ENCODE measurements around the gene WFIKKN2. TPM values are rescaled to one million over a fixed set of nuclear protein-coding genes. Genes with fewer than 3 reads are reported as not detected.
"Not testable (repeated sequence)": the region's sequence is repeated elsewhere in the genome, so short reads cannot be mapped to it uniquely, and the experiment has no call there.

WFIKKN2 gene
- total RNA-seq, 1 donor from 2014 or later, result 0.52 TPM

DNA sequence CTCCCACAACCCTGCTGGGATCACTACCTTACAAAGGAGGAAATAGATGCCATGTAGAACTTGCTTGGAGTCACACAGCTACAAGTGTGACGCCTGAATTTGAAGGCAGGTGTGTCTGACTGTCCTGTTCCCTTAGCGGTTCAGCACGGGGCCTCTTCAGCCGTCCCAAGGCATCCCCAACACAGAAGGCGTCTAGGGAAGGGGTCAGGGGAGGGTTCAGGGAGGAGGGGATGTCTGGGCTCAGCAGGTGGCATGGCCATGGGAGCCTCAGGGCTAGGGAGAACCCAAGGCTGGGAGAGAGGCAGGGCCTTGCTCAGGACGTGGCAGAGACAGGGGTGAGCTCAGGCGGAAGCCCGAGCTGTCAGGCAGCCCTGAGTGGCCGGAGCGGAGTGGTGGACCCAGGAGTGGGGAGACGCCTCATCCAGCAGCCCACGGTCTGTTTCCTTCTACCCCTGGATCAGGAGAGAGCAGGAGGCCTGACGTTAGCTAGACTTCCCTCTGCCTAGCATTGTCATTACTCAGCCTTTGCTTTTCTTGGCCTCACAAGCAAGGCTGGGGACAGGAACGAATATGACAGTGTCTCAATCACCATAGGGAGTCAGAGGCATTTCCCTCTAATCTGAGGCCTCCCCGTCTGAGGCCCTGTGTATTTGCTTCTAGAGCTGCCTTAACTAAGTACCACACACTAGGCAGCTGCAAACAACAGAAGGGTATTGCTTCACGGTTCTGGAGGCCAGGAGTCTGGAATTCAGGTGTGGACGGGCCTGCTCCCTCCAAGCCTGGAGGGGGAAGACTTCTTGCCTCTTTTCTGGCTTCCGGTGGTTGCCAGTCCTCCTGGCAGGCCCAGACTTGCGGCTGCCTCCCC is 36.7 kb upstream of the WFIKKN2 start:
- Histone ChIP-seq H3K27me3 (ENCODE audit: control insufficient read depth in 3 of 3, insufficient read depth in 3 of 3, low read length in 3 of 3) (no peaks in the 10 kb centered on the region), H3K9ac (ENCODE audit: low read depth in 1 of 3, low read length in 3 of 3) (no peak overlapping the region), H3K4me1 (ENCODE audit: control insufficient read depth in 3 of 3, insufficient read depth in 3 of 3, low read length in 3 of 3) (no peaks in the 10 kb centered on the region), H3K9me3 (ENCODE audit: control insufficient read depth in 3 of 3, low read length in 3 of 3) (no peaks in the 10 kb centered on the region), H3K4me3 (ENCODE audit: low read length in 3 of 3) (no peak overlapping the region), H3K27ac (ENCODE audit: low read depth, low read length) (no peak overlapping the region), H3K36me3 (ENCODE audit: control insufficient read depth in 3 of 3, insufficient read depth in 3 of 3, low read length in 3 of 3) (no peaks in the 10 kb centered on the region)

DNA sequence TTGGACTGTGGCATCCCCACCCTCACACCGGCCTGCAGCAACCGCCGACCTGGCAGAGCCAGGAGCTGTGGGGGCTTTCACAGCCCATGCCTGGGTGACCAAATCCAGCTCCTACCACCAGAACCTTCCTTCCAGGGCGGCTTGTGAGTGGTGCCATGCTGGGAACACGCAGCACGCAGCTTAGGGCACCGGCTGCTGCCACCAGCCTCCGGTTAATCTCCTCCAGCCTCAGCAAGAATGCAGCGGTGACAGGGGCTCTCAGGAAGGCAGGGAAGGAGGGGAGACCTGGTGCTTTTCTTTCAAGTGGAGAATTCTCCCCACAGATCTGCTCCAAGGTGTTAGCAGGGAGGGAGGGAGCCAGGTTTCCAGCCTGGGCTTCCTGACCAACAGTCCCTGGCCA is 35.8 kb upstream of the WFIKKN2 start:
- Histone ChIP-seq H3K4me3 (ENCODE audit: low read length in 3 of 3) (no peak overlapping the region), H3K27ac (ENCODE audit: low read depth, low read length) (no peak overlapping the region), H3K27me3 (ENCODE audit: control insufficient read depth in 3 of 3, insufficient read depth in 3 of 3, low read length in 3 of 3) (no peaks in the 10 kb centered on the region), H3K9ac (ENCODE audit: low read depth in 1 of 3, low read length in 3 of 3) (no peak overlapping the region), H3K9me3 (ENCODE audit: control insufficient read depth in 3 of 3, low read length in 3 of 3) (no peaks in the 10 kb centered on the region), H3K4me1 (ENCODE audit: control insufficient read depth in 3 of 3, insufficient read depth in 3 of 3, low read length in 3 of 3) (no peaks in the 10 kb centered on the region), H3K36me3 (ENCODE audit: control insufficient read depth in 3 of 3, insufficient read depth in 3 of 3, low read length in 3 of 3) (no peaks in the 10 kb centered on the region)

DNA sequence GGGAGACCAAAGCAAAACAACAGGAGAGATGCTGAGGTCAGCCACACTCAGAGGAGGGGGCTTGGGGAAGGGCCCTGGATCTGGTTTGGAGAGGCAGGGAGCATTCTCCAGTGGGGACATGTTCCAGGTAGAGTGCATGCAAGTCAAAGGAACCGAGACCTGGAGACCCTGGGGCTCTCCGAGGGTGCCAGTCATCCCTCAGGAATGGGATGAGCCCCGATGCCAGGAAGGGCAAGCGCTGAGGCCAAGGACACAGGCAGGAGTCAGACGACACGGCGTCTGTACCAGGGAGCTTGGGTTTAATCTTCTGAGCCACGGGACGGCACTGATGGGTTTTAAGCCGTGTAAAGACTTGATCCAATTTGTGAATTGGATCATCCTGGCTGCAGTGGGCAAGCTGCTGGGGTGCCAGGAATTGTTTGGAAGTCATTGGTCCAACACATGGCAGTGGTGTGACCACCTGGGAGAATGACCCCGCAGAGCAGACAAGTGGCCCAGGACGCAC is 35.1 kb upstream of the WFIKKN2 start:
- Histone ChIP-seq H3K4me3 (ENCODE audit: low read length in 3 of 3) (no peak overlapping the region), H3K9me3 (ENCODE audit: control insufficient read depth in 3 of 3, low read length in 3 of 3) (no peaks in the 10 kb centered on the region), H3K4me1 (ENCODE audit: control insufficient read depth in 3 of 3, insufficient read depth in 3 of 3, low read length in 3 of 3) (no peaks in the 10 kb centered on the region), H3K27me3 (ENCODE audit: control insufficient read depth in 3 of 3, insufficient read depth in 3 of 3, low read length in 3 of 3) (no peaks in the 10 kb centered on the region), H3K27ac (ENCODE audit: low read depth, low read length) (no peak overlapping the region), H3K9ac (ENCODE audit: low read depth in 1 of 3, low read length in 3 of 3) (no peak overlapping the region), H3K36me3 (ENCODE audit: control insufficient read depth in 3 of 3, insufficient read depth in 3 of 3, low read length in 3 of 3) (no peaks in the 10 kb centered on the region)

DNA sequence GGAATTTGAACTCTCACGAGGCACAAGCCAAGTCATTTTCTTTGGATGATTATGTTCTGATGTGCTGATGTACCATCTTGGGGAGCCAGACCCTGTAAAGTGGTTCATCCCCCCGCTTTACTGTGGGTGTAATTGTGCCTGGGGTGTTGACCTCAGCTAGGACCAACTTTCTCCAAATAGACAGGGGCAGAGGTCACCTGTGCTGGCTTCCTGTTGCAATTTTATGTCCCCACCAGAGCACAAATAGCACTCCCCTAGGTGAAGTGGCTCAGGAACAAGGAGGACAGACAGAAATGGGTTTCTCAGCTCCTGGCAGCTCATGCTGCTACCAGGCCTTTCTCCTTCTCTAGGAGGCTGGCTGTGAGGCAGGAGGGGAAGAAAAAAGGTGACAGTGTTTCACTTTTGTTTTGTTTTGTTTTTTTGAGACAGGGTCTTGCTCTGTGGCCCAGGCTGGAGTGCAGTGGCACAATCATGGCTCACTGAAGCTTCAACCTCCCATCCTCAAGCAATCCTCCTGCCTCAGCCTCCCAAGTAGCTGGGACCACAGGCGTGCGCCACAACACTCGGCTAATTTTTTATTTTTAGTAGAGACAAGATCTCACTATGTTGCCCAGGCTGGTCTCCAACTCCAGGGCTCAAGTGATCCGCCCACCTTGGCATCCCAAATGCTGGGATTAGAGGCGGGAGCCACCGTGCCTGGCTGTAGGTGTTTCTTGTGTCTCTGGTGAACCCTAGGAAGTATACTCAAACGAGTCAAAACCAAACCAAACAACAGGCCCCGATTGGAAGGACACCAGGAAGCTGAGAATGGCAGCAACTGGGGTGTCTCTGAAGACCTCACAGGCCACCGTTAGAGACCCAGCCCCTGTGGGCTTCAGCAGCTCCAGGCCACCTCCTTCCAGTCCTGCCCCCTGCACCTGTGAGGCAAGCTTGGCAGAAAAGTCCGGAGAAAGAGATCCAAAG is 32.5 kb upstream of the WFIKKN2 start:
- Histone ChIP-seq H3K36me3 (ENCODE audit: control insufficient read depth in 3 of 3, insufficient read depth in 3 of 3, low read length in 3 of 3) (no peaks in the 10 kb centered on the region), H3K4me1 (ENCODE audit: control insufficient read depth in 3 of 3, insufficient read depth in 3 of 3, low read length in 3 of 3) (no peaks in the 10 kb centered on the region), H3K9ac (ENCODE audit: low read depth in 1 of 3, low read length in 3 of 3) (no peak overlapping the region), H3K9me3 (ENCODE audit: control insufficient read depth in 3 of 3, low read length in 3 of 3) (no peaks in the 10 kb centered on the region), H3K27ac (ENCODE audit: low read depth, low read length) (no peak overlapping the region), H3K27me3 (ENCODE audit: control insufficient read depth in 3 of 3, insufficient read depth in 3 of 3, low read length in 3 of 3) (no peaks in the 10 kb centered on the region), H3K4me3 (ENCODE audit: low read length in 3 of 3) (no peak overlapping the region)

DNA sequence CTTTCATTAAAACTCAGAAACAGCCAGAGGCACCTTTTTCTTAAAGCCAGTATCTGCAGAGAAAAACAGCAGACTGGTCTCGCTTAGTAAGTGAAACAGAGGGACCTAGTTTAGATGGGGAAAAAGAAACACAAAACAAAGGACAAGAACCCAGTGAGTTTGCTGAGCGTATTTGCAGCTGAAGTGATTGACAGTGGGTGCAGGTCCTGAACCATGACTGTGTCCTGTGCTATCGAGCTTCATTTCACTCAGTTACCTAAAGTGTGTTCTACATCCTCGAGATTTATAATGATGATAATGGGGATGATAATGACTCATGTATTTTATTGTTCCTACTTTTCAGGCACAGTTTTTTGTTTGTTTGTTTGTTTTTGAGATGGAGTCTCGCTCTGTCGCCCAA is 31.7 kb upstream of the WFIKKN2 start:
- Histone ChIP-seq H3K9me3 (ENCODE audit: control insufficient read depth in 3 of 3, low read length in 3 of 3) (no peaks in the 10 kb centered on the region), H3K4me1 (ENCODE audit: control insufficient read depth in 3 of 3, insufficient read depth in 3 of 3, low read length in 3 of 3) (no peaks in the 10 kb centered on the region), H3K4me3 (ENCODE audit: low read length in 3 of 3) (no peak overlapping the region), H3K9ac (ENCODE audit: low read depth in 1 of 3, low read length in 3 of 3) (no peak overlapping the region), H3K27ac (ENCODE audit: low read depth, low read length) (no peak overlapping the region), H3K27me3 (ENCODE audit: control insufficient read depth in 3 of 3, insufficient read depth in 3 of 3, low read length in 3 of 3) (no peaks in the 10 kb centered on the region), H3K36me3 (ENCODE audit: control insufficient read depth in 3 of 3, insufficient read depth in 3 of 3, low read length in 3 of 3) (no peaks in the 10 kb centered on the region)

DNA sequence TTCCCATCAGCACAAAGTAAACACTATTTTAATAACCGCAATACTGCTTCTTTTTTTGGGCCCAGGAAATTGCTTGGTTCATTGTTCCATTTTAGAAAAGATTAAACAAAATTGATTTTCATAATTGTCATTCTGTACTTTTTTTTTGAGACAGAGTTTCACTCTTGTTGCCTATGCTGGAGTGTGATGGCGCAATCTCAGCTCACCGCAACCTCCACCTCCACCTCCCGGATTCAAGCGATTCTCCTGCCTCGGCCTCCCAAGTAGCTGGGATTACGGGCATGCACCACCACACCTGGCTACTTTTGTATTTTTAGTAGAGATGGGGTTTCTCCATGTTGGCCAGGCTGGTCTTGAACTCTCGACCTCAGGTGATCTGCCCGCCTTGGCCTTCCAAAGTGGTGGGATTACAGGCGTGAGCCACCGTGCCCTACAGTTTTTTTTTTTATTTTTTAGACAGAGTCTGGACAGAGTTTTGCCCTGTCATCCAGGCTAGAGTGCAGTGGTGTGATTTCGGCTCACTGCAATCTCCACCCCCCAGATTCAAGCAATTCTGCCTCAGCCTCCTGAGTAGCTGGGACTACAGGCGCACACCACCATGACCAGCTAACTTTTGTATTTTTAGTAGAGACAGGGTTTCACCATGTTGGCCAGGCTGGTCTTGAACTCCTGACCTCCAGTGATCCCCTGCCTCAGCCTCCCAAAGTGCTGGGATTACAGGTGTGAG is 30.5 kb upstream of the WFIKKN2 start:
- H3K4me1 ChIP-seq (ENCODE audit: control insufficient read depth in 3 of 3, insufficient read depth in 3 of 3, low read length in 3 of 3); H3K27me3 ChIP-seq (ENCODE audit: control insufficient read depth in 3 of 3, insufficient read depth in 3 of 3, low read length in 3 of 3); H3K9ac ChIP-seq (ENCODE audit: low read depth in 1 of 3, low read length in 3 of 3); H3K36me3 ChIP-seq (ENCODE audit: control insufficient read depth in 3 of 3, insufficient read depth in 3 of 3, low read length in 3 of 3); H3K27ac ChIP-seq (ENCODE audit: low read depth, low read length); H3K4me3 ChIP-seq (ENCODE audit: low read length in 3 of 3); H3K9me3 ChIP-seq (ENCODE audit: control insufficient read depth in 3 of 3, low read length in 3 of 3): not testable (repeated sequence)

DNA sequence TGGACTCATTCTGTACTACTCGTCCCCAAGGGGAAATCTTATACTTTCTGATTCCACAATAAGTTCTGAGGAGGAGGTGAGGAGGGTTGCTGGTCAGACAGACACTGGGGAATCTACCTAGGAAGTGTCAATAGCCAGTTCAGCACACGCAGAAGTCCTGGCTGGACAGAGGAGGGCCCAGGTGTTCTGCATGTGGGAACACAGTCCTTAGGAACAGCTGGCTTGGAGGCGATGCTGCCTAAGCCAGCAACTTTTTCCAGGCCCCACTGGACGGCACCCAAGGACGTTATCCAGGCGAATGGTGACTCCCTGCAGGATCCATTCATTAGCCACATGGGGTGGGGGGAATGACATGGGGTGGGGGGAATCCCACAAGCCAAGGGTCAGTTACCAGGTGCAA is 29.9 kb upstream of the WFIKKN2 start:
- Histone ChIP-seq H3K36me3 (ENCODE audit: control insufficient read depth in 3 of 3, insufficient read depth in 3 of 3, low read length in 3 of 3) (no peaks in the 10 kb centered on the region), H3K9me3 (ENCODE audit: control insufficient read depth in 3 of 3, low read length in 3 of 3) (no peaks in the 10 kb centered on the region), H3K4me3 (ENCODE audit: low read length in 3 of 3) (no peak overlapping the region), H3K27me3 (ENCODE audit: control insufficient read depth in 3 of 3, insufficient read depth in 3 of 3, low read length in 3 of 3) (no peaks in the 10 kb centered on the region), H3K9ac (ENCODE audit: low read depth in 1 of 3, low read length in 3 of 3) (no peak overlapping the region), H3K27ac (ENCODE audit: low read depth, low read length) (no peak overlapping the region), H3K4me1 (ENCODE audit: control insufficient read depth in 3 of 3, insufficient read depth in 3 of 3, low read length in 3 of 3) (no peaks in the 10 kb centered on the region)

DNA sequence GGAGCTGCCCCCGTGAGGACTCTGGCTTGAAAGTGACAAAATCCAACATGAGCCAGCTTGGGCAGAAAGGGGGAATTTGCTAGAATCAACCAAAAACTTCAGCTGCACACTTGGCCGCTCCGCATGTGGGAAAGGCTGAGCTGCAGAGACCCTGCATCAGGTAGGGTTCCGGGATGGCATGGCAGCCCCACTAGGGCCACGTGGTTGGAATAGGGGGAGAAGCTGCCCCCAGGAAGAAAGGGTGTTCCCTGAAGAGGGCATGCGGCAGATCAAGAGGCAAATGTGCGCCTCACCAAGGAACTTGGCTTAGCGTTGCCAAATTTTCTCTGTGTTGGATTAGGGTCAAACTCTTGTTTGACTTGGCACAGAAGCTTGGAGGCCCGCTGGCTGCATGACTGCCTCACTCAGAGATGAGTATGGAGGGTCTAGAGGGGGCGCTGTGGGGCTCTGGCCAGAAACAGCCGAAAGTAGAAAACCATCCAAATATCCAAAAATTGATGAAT is 29.2 kb upstream of the WFIKKN2 start:
- H3K27ac ChIP-seq (ENCODE audit: low read depth, low read length), result no peak overlapping the region
- H3K4me1 ChIP-seq (ENCODE audit: control insufficient read depth in 3 of 3, insufficient read depth in 3 of 3, low read length in 3 of 3), result no peaks in the 10 kb centered on the region
- H3K27me3 ChIP-seq (ENCODE audit: control insufficient read depth in 3 of 3, insufficient read depth in 3 of 3, low read length in 3 of 3), result no peaks in the 10 kb centered on the region
- H3K4me3 ChIP-seq (ENCODE audit: low read length in 3 of 3), result no peak overlapping the region
- H3K9me3 ChIP-seq (ENCODE audit: control insufficient read depth in 3 of 3, low read length in 3 of 3), result no peaks in the 10 kb centered on the region
- H3K9ac ChIP-seq (ENCODE audit: low read depth in 1 of 3, low read length in 3 of 3), result no peak overlapping the region
- H3K36me3 ChIP-seq (ENCODE audit: control insufficient read depth in 3 of 3, insufficient read depth in 3 of 3, low read length in 3 of 3), result no peaks in the 10 kb centered on the region

DNA sequence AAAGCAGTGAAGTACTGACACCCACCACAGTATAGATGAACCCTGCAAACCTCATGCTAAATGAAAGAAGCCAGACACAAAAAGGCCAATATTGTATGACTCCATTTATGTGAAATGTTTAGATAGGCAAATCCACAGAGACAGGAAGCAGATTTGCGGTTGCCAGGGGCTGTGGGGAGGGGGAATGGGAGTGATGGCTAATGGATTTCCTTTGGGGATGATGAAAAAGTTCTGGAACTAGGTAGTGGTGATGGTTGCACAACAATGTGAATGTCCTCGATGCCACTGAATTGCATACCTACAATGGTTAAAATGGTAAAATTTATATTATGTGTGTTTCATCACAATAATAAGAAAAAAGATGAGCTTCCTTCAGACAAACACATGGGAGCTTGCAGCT is 28.4 kb upstream of the WFIKKN2 start:
- Histone ChIP-seq H3K9me3 (ENCODE audit: control insufficient read depth in 3 of 3, low read length in 3 of 3) (no peaks in the 10 kb centered on the region), H3K36me3 (ENCODE audit: control insufficient read depth in 3 of 3, insufficient read depth in 3 of 3, low read length in 3 of 3) (no peaks in the 10 kb centered on the region), H3K4me3 (ENCODE audit: low read length in 3 of 3) (no peak overlapping the region), H3K27me3 (ENCODE audit: control insufficient read depth in 3 of 3, insufficient read depth in 3 of 3, low read length in 3 of 3) (no peaks in the 10 kb centered on the region), H3K4me1 (ENCODE audit: control insufficient read depth in 3 of 3, insufficient read depth in 3 of 3, low read length in 3 of 3) (no peaks in the 10 kb centered on the region), H3K9ac (ENCODE audit: low read depth in 1 of 3, low read length in 3 of 3) (no peak overlapping the region), H3K27ac (ENCODE audit: low read depth, low read length) (no peak overlapping the region)
